Tongue (tissue), 2 donors: ENCODE data around the gene ADAMTS14. TPM values are rescaled to one million over a fixed set of nuclear protein-coding genes. Genes with fewer than 3 reads are reported as not detected.
"Not testable (repeated sequence)": the region's sequence is repeated elsewhere in the genome, so short reads cannot be mapped to it uniquely, and the experiment has no call there.

Source experiments
- DNase-seq: peaks from one replicate; pipeline ENCODE4 v3.0.0-alpha.2; 2015
- total RNA-seq: library from RNA; depleted of rRNA; stranded (reverse); fragments of >200 nt; gene quantifications from one replicate; pipeline ENCODE4 v1.2.3, GENCODE V29; 2014

Gene ADAMTS14, protein sequence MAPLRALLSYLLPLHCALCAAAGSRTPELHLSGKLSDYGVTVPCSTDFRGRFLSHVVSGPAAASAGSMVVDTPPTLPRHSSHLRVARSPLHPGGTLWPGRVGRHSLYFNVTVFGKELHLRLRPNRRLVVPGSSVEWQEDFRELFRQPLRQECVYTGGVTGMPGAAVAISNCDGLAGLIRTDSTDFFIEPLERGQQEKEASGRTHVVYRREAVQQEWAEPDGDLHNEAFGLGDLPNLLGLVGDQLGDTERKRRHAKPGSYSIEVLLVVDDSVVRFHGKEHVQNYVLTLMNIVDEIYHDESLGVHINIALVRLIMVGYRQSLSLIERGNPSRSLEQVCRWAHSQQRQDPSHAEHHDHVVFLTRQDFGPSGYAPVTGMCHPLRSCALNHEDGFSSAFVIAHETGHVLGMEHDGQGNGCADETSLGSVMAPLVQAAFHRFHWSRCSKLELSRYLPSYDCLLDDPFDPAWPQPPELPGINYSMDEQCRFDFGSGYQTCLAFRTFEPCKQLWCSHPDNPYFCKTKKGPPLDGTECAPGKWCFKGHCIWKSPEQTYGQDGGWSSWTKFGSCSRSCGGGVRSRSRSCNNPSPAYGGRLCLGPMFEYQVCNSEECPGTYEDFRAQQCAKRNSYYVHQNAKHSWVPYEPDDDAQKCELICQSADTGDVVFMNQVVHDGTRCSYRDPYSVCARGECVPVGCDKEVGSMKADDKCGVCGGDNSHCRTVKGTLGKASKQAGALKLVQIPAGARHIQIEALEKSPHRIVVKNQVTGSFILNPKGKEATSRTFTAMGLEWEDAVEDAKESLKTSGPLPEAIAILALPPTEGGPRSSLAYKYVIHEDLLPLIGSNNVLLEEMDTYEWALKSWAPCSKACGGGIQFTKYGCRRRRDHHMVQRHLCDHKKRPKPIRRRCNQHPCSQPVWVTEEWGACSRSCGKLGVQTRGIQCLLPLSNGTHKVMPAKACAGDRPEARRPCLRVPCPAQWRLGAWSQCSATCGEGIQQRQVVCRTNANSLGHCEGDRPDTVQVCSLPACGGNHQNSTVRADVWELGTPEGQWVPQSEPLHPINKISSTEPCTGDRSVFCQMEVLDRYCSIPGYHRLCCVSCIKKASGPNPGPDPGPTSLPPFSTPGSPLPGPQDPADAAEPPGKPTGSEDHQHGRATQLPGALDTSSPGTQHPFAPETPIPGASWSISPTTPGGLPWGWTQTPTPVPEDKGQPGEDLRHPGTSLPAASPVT
- total RNA-seq: 12.6 TPM

DNA sequence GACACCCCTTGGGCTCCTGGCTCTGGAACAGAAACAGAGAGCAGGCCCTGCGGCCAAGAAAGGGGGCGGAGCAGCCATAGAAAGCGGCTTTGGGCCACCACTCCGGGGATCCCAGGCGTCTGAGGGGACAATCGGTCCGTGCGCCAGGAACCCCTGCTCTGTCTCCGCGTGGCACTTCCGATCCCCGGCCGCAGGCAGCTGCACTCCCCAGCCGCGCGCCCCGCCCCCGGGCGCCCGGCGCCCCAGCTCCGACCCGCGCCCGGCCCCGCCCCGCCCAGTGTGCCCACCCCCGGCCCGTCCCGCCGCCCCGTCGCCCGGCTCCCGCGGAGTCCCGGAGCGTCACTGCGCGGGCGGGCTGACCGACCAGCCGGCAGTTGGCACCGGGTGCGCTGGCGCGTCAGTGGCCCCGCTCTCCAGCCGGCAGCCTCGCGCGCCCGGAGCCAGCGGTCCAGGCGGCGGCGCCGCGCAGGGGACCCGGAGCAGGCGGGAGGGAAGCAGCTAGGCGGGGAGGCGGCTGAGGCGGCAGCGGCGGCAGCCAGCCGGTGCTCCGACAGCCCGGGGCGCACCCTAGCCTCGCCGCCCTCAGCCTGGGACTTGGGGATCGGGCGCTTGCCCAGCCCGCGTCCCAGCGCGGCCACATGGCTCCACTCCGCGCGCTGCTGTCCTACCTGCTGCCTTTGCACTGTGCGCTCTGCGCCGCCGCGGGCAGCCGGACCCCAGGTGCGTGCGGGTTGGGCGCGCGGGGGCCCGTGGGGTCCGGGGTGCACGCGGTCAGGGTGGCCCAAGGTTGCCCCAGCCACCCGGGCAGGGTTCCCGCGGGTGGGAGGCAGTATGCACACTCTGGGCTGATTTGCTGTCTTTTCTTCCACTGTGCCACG, at the start of gene ADAMTS14:
Gene ADAMTS14 (plus strand): TSS at position 342 of the 878 bp plus-strand sequence. CDS start 297 bp downstream, at position 639.
- peak; percentile 87 for DNase-seq

DNA sequence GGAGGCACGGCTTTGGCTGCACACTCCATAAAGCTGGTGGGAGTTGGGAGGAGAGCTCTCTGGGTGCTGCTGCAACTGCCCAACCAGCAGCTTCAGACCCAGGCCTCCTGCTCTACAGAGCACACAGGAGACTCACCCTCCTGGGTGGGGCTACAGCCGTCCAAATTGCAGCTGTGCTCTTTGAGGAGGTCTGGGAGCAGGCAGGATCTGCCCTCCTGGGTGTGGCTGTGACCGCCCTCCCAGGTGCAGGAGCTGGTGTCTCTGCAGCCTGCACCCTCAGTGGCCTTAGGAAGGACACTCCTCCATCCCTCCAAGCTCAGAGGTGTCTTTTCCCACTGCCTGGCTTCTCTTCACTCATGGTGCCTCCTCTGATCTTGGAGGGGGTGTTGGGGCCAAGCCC, 49.8 kb upstream of the ADAMTS14 start:
- DNase-seq: no peak

DNA sequence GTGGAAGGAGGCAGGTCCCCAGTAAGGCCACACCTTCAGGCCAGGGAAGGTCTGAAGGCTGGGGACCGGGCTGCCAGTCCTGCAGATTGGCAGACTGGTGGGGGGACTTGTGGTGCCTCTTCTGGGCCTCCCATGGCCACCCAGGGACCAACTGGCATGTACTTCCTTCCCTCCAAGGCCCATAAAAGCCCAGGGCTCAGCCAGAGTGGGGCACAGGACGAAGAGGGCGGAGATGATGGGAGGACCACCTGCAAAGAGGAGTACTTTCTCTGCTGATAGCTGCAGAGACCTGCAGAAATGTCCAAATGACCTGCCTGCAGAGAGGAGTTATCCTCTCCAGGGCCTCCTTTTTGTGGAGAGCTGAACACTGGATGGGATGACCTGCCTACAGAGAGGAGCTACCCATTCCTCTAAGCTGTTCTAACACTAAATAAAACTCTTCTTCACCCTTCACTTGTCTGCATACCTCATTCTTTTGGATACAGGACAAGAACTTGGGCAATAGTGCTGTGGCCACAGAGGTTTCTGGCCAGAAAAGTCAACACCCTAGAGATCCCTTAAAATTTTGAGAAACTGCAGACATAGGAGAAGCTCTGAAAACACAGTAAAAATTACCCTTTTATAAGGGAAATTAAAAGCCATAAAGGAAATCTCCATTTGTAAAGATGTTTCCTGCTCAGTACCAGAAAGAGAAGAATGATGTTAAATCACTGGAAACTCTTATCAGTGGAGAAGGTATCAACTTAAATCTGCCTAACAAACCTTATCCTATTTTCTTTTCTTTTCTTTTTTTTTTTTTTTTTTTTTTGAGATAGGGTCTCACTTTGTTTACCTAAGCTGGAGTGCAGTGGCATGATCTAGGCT, 49.1 kb upstream of the ADAMTS14 start:
- no peak for DNase-seq

DNA sequence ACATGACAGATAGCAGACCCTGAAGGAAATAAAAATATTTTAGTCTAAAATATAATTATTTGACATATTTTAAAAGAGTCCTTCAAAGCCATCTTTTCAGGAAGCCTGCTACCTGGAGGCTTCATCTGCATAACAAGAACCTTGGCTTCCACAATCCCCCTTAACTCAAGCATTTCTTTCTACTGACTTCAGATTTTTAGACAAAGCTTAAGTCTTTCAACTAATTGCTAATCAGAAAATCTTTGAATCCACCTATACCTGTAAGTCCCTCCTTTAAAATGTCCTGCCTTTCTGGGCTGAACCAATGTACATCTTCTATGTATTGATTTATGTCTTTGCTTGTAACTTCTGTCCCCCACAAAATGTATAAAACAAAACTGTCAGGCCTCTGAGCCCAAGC, 46.2 kb upstream of the ADAMTS14 start:
- no peak for DNase-seq

DNA sequence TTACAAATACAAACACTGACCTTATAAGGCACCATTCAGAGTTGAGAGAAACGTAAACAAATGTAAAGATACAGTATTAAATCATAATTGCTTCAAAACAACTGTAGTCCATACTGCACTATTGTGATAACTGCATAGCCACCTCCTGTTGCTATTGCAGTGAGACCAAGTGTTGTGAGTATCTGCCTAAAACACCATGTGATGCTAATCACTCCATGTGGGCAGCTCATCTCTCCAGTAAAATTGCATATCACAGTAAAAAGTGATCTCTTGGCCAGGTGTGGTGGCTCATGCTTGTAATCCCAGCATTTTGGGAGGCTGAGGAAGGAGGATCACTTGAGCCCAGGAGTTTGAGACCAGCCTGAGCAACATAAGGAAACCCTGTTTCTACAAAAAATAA, 43.0 kb upstream of the ADAMTS14 start:
- DNase-seq: no peak

DNA sequence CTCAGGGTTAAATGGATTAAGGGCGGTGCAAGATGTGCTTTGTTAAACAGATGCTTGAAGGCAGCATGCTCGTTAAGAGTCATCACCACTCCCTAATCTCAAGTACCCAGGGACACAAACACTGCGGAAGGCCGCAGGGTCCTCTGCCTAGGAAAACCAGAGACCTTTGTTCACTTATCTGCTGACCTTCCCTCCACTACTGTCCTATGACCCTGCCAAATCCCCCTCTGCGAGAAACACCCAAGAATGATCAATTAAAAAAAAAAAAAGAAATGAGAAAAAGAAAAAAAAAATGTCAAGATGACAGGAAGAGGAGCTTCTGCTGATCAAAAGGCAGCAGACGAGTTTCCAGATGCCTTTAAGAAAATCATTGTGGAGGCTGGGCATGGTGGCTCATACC, 40.6 kb upstream of the ADAMTS14 start:
- DNase-seq: not testable (repeated sequence)

DNA sequence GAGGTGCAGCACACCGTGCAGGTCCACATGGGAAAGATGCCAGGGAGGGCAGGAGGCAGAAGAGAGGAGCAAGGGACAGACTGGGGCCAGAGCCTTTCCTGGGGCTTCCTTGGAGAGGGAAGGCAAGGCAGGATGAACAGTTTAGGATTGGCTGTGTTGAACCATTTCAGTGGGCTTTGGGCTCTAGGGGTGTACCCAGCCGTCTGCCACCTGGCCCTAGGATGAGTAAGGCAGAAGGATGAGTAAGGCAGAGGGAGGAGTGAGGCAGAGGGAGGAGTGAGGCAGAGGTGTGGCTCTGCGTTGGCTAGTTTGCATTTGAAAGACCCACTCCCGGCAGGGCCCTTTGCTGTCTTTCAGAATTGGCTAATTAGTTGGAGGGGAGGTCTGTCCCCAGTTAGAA, 38.3 kb upstream of the ADAMTS14 start:
- no peak for DNase-seq

DNA sequence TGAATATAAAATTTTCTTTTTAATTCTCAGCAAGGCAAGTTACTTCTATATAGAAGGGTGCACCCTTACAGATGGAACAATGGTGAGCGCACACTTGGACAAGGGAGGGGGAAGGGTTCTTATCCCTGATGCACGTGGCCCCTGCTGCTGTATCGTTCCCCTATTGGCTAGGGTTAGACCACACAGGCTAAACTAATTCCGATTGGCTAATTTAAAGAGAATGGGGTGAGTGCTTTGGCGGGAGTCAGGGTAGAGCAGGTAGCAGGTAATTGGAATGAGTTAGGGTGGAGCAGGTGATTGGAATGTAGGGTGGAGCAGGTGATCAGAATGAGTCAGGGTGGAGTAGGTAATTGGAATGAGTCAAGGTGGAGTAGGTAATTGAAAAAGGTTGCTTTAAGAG, 37.8 kb upstream of the ADAMTS14 start:
- DNase-seq: not testable (repeated sequence)

DNA sequence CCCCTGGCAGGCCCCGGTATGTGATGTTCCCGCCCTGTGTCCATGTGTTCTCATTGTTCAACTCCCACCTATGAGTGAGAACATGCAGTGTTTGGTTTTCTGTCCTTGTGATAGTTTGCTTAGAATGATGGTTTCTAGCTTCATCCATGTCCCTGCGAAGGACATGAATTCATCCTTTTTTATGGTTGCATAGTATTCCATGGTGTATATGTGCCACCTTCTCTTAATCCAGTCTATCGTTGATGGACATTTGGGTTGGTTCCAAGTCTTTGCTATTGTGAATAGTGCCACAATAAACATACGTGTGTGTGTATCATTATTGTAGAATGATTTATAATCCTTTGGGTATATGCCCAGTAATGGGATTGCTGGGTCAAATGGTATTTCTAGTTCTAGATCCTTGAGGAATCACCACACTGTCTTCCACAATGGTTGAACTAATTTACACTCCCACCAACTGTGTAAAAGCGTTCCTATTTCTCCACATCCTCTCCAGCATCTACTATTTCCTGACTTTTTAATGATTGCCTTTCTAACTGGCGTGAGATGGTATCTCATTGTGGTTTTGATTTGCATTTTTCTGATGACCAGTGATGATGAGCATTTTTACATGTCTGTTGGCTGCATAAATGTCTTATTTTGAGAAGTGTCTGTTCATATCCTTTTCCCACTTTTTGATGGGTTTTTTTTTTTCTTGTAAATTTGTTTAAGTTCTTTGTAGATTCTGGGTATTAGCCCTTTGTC, 32.5 kb upstream of the ADAMTS14 start:
- not testable (repeated sequence) for DNase-seq

DNA sequence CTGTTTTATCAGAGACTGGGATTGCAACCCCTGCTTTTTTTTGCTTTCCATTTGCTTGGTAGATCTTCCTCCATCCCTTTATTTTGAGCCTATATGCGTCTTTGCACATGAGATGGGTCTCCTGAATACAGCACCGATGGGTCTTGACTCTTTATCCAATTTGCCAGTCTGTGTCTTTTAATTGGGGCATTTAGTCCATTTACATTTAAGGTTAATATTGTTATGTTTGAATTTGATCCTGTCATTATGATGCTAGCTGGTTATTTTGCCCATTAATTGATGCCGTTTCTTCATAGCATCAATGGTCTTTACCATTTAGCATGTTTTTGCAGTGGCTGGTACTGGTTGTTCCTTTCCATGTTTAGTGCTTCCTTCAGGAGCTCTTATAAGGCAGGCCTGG, 29.0 kb upstream of the ADAMTS14 start:
- DNase-seq: not testable (repeated sequence)

DNA sequence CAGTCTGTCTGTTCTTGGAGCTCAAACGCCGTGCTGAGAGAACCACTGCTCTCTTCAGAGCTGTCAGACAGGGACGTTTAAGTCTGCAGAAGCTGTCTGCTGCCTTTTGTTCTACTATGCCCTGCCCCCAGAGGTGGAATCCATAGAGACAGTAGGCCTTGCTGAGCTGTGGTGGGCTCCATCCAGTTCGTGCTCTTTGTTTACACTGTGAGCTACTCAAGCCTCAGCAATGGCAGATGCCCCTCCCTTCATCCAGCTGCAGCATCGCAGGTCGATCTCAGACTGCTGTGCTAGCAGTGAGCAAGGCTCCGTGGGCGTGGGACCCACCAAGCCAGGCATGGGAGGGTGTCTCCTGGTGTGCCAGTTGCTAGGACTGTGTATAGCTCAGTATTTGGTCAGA, 27.3 kb upstream of the ADAMTS14 start:
- DNase-seq: not testable (repeated sequence)

DNA sequence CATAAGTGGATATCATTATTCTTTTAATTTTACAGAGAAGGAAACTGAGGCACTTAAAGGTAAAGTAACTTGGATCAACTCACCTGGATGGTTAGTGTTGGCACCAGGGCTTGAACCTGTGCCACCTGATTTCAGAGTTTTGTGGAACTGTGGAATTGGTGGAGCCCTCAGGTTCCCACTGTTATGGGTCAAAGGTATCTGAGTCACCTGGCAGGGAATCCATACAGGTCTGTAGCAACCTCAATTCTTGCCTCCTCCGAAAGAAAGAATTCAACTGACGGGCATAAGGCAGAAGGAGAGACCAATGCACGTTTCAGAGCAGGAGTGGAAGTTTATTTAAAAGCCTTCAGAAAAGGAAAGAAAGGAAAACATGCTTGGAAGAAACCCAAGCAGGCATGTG, 25.2 kb upstream of the ADAMTS14 start:
- DNase-seq: no peak

DNA sequence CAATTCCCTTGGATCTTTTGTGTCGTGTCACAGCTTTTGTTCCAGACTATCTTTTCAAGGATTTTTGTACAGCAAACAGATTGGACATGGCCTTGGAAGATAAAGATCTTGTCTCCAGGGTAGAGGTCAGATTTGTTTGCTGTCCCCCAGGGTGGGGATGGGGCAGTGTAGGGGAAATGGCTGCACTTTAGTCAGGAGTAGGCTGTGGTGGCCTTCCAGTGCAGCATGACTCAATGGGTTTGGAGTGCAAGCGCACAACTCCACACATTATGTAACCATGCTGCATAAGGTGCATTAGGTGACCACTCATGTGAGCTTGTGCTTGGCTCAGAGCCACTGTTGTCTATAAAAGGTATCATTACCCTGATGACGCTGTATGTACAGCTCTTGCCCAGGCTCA, 23.9 kb upstream of the ADAMTS14 start:
- DNase-seq: no peak

DNA sequence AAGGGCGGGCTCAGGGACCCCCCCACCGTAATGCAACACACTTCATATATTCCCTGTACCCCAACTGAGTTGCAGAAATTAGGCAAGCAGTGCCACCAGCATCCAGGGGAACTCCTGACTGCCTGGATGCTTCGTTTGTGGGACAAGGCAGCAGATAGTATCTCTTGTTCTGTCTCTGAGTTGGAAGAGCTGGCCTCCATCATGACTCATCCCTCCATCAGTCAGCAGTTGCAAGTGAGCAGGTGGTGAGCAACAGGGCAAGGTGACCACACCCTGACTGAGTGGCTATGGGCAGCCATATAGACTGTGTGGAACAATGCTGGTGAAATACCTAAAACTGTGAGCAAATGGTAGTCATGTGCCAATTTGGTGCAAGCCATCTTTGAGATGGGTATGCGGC, 22.8 kb upstream of the ADAMTS14 start:
- no peak for DNase-seq

DNA sequence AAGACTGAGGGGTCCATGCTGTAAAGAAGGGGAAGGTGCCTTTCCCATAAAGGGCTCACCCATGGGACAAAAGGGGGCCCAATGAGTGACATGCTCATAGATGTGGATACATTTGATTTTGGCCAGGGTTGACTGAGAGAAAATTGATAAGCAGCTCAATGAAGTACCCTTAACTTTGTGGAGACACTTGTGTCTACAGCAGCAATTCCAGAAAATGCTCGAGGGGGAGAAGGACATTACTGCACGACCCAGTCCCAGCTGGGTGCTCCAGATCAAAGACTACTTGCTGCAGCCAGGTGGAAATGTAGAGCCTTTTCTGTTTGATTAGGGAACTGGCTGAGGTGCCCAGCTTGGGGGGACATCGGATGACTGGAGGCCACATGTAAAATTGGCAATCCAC, 22.2 kb upstream of the ADAMTS14 start:
- no peak for DNase-seq

DNA sequence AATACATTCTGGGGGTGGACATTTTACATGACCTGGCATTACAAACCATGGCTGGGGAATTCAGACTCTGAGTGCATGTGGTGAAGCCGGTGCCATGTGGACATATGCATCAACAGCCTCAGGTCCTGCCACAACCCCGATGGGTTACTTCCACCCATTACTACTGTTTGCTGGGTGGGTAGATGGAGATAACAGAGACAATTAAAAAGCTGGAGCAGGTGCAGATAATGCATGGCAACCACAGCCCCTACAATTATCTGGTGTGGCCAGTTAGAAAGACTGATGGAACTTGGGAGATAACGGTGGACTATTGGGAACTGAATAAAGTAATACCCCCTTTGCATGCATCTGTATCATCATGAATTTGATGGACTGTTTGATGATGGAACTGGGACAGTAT, 21.6 kb upstream of the ADAMTS14 start:
- no peak for DNase-seq

DNA sequence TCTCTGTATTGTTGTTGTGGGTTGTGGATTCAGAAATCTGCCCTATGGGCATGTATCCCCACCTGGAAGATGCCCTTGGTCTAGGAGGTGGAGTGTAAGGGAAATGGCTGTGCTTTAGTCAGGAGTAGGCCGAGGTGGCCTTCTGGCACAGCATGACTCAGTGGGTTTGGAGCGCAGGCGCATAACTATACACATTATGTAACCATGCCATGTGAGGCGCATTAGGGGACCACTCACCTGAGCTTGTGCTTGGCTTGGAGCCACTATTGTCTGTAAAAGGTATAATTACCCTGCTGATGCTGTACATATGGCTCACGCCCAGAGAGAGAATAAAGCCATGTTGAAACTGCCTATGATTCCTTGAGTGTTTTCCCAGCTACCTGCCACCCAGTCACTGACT, 20.6 kb upstream of the ADAMTS14 start:
- no peak for DNase-seq

DNA sequence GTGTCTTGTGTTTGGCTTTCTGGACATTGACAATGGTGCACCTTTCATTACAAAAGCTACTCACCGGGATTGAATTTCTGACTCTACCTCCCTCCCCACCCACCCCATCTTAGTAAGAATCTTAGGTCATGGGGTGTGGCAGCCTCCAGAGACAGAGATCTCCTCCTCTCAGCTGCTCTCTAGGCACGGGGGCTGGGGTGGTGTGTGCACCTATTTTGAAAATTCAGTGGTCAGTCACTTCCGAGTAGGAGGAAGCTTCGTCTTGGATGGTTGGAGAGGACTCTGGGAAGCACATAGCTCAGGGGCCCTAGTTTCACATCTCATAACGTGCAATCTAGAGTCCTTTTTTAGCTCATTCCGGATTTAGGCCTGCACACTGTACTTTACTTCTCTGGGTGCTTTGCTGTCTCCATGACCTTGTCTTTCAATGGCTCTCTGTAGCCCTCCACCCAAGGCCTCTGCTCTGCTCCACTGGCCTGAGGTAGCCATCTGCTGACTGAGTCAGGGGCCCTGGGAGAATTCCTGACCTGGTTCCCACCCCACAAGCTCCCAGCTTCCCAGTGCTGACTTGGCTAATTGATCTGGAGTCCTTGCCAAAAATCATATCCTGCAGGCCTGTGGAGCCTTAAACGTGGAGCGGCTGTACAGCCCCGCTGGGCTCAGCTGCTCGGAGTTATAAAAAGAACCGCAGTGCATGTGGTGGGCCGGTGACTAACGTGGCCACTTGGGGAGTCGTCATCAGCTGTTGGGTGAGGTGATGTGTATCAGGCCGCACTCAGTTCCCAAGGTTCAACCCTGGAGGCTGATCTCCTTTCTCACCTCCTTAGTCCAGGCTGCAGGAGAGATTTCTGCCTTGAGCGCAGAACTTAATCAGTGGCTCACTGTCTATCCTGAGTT, 19.3 kb upstream of the ADAMTS14 start:
- peak; percentile 96 for DNase-seq

DNA sequence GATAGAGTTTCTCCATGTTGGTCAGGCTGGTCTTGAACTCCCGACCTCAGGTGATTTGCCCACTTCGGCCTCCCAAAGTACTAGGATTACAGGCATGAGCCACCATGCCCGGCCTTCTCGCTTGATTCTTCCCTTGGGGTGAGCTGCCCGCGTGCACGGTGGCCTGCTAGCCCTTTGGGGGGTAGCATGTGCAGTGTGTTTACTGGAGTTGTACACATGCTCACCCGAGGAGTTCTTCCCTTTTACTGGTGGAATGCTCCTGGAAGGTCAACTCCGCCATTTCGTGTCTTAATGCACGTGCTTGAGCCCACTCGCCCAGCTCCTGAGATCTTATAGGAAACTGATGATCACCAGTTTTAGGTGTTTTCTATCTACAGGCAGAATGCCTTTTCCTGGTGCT, 17.0 kb upstream of the ADAMTS14 start:
- no peak for DNase-seq
